Prostate gland (tissue), 2 donors: ENCODE measurements around the gene BTBD18. TPM values are rescaled to one million over a fixed set of nuclear protein-coding genes. Genes with fewer than 3 reads are reported as not detected.

ENCODE experiments used
- DNase-seq: peaks from one replicate; pipeline ENCODE4 v3.0.0-alpha.2; 2019; ENCODE audit warnings: low spot score
- H3K27ac ChIP-seq, 2 donors: fragments of 200-600 bp; sonication (generic); 2 replicates each; pipeline ENCODE4 v1.5.1; 2017 to 2019
- H3K27me3 ChIP-seq: fragments of 200-600 bp; sonication (generic); replicated peaks from 2 replicates; pipeline ENCODE4 v1.5.1; 2019; ENCODE audit not compliant: insufficient read depth
- H3K36me3 ChIP-seq, 2 donors: fragments of 200-600 bp; sonication (generic); 1 replicate in 1 of 2; 2 replicates in 1 of 2; pipeline versions ENCODE4 v1.5.1 to v1.8.1; 2017 to 2019
- H3K4me1 ChIP-seq: fragments of 200-600 bp; sonication (generic); replicated peaks from 2 replicates; pipeline ENCODE4 v1.5.1; 2019
- H3K4me3 ChIP-seq, 2 donors: fragments of 200-600 bp; sonication (generic); 2 replicates each; pipeline ENCODE4 v1.5.1; 2017 to 2019
- H3K9me3 ChIP-seq: fragments of 200-600 bp; sonication (generic); 2 replicates; pipeline ENCODE4 v1.5.1; 2017
- POLR2A ChIP-seq: fragments of 450-650 bp; IDR thresholded peaks from one replicate; pipeline ENCODE4 v1.6.1; 2016; ENCODE audit warnings: antibody characterized with exemption, mild to moderate bottlenecking
- POLR2AphosphoS5 ChIP-seq: sonication (generic); formaldehyde crosslinking; IDR thresholded peaks from one replicate; pipeline ENCODE4 v1.6.1; 2017; ENCODE audit warnings: antibody characterized with exemption
- WGBS: methylation state at CpG from one replicate; pipeline ENCODE4 v1.1.5; 2018; 5-methylcytosine and 5-hydroxymethylcytosine counted together
- intact Hi-C: fragments of 100-400 bp; cut with DNase I; formaldehyde crosslinking; loops from one replicate; pipeline ENCODE4 v1.14.2; 2022
- total RNA-seq, 2 donors: library from RNA; depleted of rRNA; stranded (reverse); fragments of >200 nt; gene quantifications; one replicate each; pipeline ENCODE4 v1.1.0, GENCODE V29; 2016
- TF ChIP-seq, protein P1 (sequence below), 4 experiments: fragments of 200-600 bp in 2 of 4; fragments of 450-650 bp in 2 of 4; sonication (generic) in 2 of 4; IDR thresholded peaks; 1 replicate in 3 of 4; 2 replicates in 1 of 4; pipeline ENCODE4 v1.5.1; 2016 to 2019; ENCODE audit warnings: antibody characterized with exemption in 4 of 4, mild to moderate bottlenecking in 2 of 4, moderate library complexity in 2 of 4

Gene BTBD18
- total RNA-seq, 2 donors from 2014 or later: 1.0 TPM; not detected in 1

DNA sequence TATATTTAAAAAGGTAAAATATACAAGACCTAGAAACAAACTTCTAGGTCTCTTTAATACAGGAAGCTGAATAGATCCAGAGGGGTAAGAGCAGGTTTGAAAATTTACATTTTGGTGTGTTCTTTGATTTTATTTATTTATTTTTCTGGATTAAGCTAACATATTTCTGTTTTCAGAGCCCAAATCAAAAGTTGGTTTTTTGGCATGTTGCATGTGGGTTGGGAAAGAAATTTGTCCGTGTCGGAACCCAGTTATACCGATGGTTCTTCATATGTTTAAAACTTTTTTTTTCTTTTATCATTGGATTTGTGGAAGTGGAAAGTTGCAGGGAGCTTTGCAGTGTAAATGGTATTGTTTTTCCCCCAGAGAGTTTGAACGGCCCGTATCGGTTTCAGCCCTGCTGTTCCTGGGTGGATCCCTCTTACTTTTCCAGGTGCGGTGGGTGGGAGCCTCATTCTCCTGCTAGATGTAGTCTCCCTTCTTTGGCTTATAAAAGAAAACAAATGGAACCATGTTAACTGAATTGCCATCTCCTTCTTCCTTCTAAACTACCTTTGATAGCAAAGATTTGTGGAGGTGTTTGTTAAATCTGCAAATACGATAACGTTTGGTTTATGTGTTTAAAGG is 10.7 kb upstream of the BTBD18 start:
- intact Hi-C loops: loop anchor here (5.0 kb wide), 2 partner anchors 40 to 95 kb away; partner anchors contain the start of gene ZDHHC5
- Histone ChIP-seq H3K9me3 (no peaks in the 10 kb centered on the region), H3K36me3 (no peaks in the 10 kb centered on the region), H3K27me3 (no peaks in the 10 kb centered on the region), H3K4me1 (peaks cover 8% of the 10 kb centered on the region), H3K4me3 (peak overlapping the region; percentile 46 to 69), H3K27ac (peak overlapping the region; percentile 92 to 97)
- peak; percentile 31 for TF ChIP-seq POLR2A
- TF ChIP-seq, protein P1, sequence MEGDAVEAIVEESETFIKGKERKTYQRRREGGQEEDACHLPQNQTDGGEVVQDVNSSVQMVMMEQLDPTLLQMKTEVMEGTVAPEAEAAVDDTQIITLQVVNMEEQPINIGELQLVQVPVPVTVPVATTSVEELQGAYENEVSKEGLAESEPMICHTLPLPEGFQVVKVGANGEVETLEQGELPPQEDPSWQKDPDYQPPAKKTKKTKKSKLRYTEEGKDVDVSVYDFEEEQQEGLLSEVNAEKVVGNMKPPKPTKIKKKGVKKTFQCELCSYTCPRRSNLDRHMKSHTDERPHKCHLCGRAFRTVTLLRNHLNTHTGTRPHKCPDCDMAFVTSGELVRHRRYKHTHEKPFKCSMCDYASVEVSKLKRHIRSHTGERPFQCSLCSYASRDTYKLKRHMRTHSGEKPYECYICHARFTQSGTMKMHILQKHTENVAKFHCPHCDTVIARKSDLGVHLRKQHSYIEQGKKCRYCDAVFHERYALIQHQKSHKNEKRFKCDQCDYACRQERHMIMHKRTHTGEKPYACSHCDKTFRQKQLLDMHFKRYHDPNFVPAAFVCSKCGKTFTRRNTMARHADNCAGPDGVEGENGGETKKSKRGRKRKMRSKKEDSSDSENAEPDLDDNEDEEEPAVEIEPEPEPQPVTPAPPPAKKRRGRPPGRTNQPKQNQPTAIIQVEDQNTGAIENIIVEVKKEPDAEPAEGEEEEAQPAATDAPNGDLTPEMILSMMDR (IDR thresholded peaks at IDR 0.05): no peak
- WGBS: under 1% methylated on average over 9 of the region's 9 CpGs
- peak; percentile 30 for DNase-seq

DNA sequence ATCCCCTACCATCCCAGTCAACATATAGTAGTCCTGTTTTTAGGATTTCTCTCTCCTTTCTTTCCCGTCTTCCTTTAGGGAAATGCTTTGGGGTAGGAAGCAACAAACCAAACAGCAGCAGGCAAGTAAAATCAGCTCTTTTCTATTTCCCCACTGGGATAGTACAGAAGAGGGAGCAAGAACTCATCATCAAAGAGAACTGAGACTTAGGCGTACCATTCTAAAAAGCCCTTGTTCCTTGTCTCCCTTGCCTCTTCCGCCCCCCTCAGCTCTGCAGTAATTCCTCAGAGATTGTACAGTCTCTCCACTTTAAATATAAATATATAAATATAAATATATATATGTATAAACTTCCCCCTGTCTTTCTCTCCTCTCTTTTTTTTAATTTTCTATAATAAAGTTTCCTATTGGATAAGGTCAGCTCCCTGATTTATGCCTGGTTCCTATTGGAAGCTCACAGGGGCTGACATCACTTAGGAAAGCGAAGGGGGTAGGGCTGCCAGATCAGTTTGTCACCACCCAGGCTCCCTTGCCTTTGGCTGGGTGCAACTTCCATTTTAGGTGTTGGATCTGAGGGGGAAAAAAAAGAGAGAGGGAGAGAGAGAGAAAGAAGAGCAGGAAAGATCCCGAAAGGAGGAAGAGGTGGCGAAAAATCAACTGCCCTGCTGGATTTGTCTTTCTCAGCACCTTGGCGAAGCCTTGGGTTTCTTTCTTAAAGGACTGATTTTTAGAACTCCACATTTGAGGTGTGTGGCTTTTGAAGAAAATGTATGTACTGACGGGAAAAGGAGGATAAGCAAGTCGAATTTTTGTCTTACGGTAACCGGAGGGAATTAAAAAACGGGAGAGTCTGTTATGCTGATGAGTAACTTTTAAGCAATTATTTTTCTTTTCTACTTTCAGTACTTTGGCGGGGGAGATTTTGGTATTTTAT is 9.9 kb upstream of the BTBD18 start, which contains the start of gene CTNND1:
TSS of gene CTNND1 (plus strand) at position 502 of the 934 bp plus-strand sequence. CDS start 29,677 bp downstream, outside the sequence.
- H3K9me3 ChIP-seq: no peaks in the 10 kb centered on the region
- peak within 1 kb of the TSS; percentile 46 to 69 for H3K4me3 ChIP-seq
- TF ChIP-seq, protein P1 (IDR thresholded peaks at IDR 0.05): peak in 1 of 4 experiments; percentile 25
- peak; percentile 93 for TF ChIP-seq POLR2A
- peak; percentile 98 for TF ChIP-seq POLR2AphosphoS5
- H3K27ac ChIP-seq: peak within 1 kb of the TSS; percentile 92 to 97
- H3K4me1 ChIP-seq: peaks cover 8% of the 10 kb centered on the region
- peak; percentile 94 for DNase-seq
- no peaks in the 10 kb centered on the region for H3K27me3 ChIP-seq
- WGBS: 1% methylated on average over 13 of the region's 13 CpGs
- no peaks in the 10 kb centered on the region for H3K36me3 ChIP-seq
- intact Hi-C loops: loop anchor here (5.0 kb wide), 2 partner anchors 41 to 94 kb away; partner anchors contain the start of gene ZDHHC5

DNA sequence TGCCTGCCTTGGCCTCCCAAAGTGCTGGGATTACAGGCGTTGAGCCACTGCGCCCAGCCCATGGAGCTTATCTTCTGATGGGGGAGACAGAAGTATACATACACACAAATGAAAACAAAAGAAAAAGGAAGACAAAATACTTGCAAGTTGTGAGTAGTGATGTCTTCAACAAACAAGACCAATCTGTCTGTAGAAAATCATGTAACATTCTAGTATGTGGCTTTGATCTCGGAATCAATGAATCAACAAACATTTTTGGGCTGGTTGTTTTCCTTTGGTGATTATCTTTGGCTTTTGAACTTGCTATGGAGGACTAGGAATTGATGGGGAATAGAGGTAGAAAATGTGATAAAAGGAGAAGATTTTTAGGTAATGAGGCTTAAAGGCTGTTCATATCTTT is 6.6 kb upstream of the BTBD18 start:
- intact Hi-C loops: no loop called here
- no peaks in the 10 kb centered on the region for H3K27me3 ChIP-seq
- H3K9me3 ChIP-seq: no peaks in the 10 kb centered on the region
- no peak overlapping the region for H3K27ac ChIP-seq
- no peak overlapping the region for H3K4me3 ChIP-seq
- H3K4me1 ChIP-seq: no peaks in the 10 kb centered on the region
- 88% methylated on average over 3 of the region's 3 CpGs for WGBS
- TF ChIP-seq, protein P1 (IDR thresholded peaks at IDR 0.05): no peak
- TF ChIP-seq POLR2A: no peak
- no peak for TF ChIP-seq POLR2AphosphoS5
- H3K36me3 ChIP-seq: no peaks in the 10 kb centered on the region
- no peak for DNase-seq

DNA sequence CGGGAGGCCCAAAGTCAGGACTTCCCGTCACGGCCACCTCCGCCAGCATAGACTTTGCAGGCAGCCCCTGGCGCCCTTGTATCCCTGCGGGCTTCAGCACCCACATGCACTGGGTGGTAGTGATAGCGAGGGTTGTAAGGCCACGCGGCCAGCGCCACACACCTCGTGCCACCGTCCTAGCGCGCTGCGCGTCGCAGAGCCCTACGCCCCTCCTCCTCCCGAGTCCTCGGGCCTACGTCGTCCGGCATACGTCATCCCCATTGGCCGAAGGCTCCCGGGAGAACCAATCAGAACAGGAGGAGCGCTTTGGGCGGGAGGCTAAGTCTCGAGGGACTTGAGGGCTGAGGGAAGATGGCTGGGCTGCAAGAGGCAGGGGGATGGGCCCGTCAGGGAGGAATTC is 1.3 kb upstream of the BTBD18 start:
- Histone ChIP-seq H3K27me3 (no peaks in the 10 kb centered on the region), H3K9me3 (no peaks in the 10 kb centered on the region), H3K4me3 (no peak overlapping the region), H3K27ac (no peak overlapping the region), H3K4me1 (no peaks in the 10 kb centered on the region), H3K36me3 (no peaks in the 10 kb centered on the region)
- TF ChIP-seq POLR2AphosphoS5 (no peak), POLR2A (no peak)
- TF ChIP-seq, protein P1 (IDR thresholded peaks at IDR 0.05): no peak
- no peak for DNase-seq
- 96% methylated on average over 29 of the region's 30 CpGs for WGBS
- intact Hi-C loops: no loop called here
